Gastrocnemius medialis (tissue), 4 donors: ENCODE results near the gene COL25A1. TPM values are rescaled to one million over a fixed set of nuclear protein-coding genes. Genes with fewer than 3 reads are reported as not detected.

Experiments
- ATAC-seq, 2 donors: fragments of 150-250 bp; one replicate each; pipeline ENCODE4 v1.9.1; 2016
- DNase-seq, 2 donors: peaks; one replicate each; pipeline ENCODE4 v3.0.0-alpha.2; 2019
- H3K27ac ChIP-seq, 4 donors: fragments of 200-600 bp; sonication (generic); 1 replicate in 1 of 4; 2 replicates in 3 of 4; pipeline ENCODE4 v1.5.1; 2016 to 2018; ENCODE audit warnings: mild to moderate bottlenecking in 2 of 4, moderate library complexity in 1 of 4
- H3K27me3 ChIP-seq, 3 donors: fragments of 200-600 bp; sonication (generic) in 2 of 3; 1 replicate in 1 of 3; 2 replicates in 2 of 3; pipeline versions ENCODE4 v1.5.1 to v1.6.0; 2016 to 2019; ENCODE audit warnings: mild to moderate bottlenecking in 1 of 3, moderate library complexity in 1 of 3
- H3K36me3 ChIP-seq, 2 donors: fragments of 200-600 bp; sonication (generic) in 1 of 2; one replicate each; pipeline ENCODE4 v1.5.1; 2017 to 2018
- H3K4me1 ChIP-seq, 2 donors: fragments of 200-600 bp; sonication (generic) in 1 of 2; one replicate each; pipeline ENCODE4 v1.5.1; 2016 to 2017; ENCODE audit warnings: mild to moderate bottlenecking in 2 of 2
- H3K4me3 ChIP-seq, 4 donors: fragments of 200-600 bp; sonication (generic) in 3 of 4; 1 replicate in 1 of 4; 2 replicates in 3 of 4; pipeline ENCODE4 v1.5.1; 2016 to 2019; ENCODE audit warnings: mild to moderate bottlenecking in 2 of 4
- H3K9me3 ChIP-seq, 3 donors: fragments of 200-600 bp; sonication (generic) in 2 of 3; 1 replicate in 1 of 3; 2 replicates in 2 of 3; pipeline ENCODE4 v1.5.1; 2016 to 2019
- POLR2A ChIP-seq, 2 donors: fragments of 450-650 bp; IDR thresholded peaks; one replicate each; pipeline ENCODE4 v1.6.1; 2017; ENCODE audit warnings: antibody characterized with exemption in 2 of 2, mild to moderate bottlenecking in 2 of 2, moderate library complexity in 2 of 2
- in situ Hi-C, 4 donors: fragments of 200-750 bp; cut with MboI; loops; one replicate each; pipeline versions ENCODE4 v1.15.0 to v1.8.0; 2017; ENCODE audit warnings: low sequenced_read_pairs in 4 of 4
- intact Hi-C: fragments of 100-400 bp; cut with DNase I; formaldehyde crosslinking; loops from one replicate; pipeline ENCODE4 v1.15.1; 2023; ENCODE audit warnings: low total_unique reads
- total RNA-seq, 4 donors: library from RNA; depleted of rRNA; stranded (reverse); fragments of >200 nt; gene quantifications; one replicate each; pipeline versions ENCODE4 v1.1.0 to v1.2.3, GENCODE V29; 2016
- TF ChIP-seq, protein P1 (sequence below), 5 experiments: fragments of 450-650 bp in 3 of 5; fragments of 200-600 bp in 2 of 5; sonication (generic) in 2 of 5; IDR thresholded peaks in 4 of 5; conservative IDR thresholded peaks in 1 of 5; 1 replicate in 4 of 5; 2 replicates in 1 of 5; pipeline ENCODE4 v1.5.1; 2016 to 2019; ENCODE audit warnings: antibody characterized with exemption in 5 of 5, mild to moderate bottlenecking in 3 of 5, moderate library complexity in 3 of 5

Gene COL25A1
- total RNA-seq, 4 donors from 2014 or later: 0.27 to 2.0 (median 0.85) TPM; not detected in 1

DNA sequence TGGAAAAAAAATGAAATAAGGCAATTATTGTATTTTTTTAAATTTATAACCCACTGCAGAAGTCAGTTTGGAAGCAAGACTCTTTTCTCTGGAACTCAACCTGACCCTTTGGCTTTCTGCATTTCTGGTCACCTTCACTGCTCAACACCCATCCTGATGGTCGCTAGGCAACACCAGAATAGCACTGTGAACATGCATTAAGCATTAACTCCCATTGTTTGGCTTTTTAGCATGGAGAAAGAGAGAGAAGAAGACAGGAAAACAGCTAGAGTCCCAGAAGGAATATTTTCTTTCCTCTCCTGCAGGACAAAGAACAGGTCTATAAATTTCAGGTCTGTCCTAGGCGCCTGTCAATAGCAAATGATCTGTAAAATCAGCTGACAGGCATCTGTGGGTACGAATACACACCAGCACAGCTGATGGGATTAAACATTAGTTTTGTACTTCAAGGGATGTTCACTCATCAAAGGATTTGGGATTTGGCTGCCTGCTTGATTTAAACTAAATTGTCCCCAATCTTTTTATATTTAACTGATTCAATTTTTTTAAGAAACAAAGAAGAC is 402.4 kb downstream of the COL25A1 start:
- in situ Hi-C loops: no loop called here
- Histone ChIP-seq H3K36me3 (no peaks in the 10 kb centered on the region), H3K4me1 (no peaks in the 10 kb centered on the region), H3K9me3 (no peaks in the 10 kb centered on the region), H3K4me3 (no peak overlapping the region), H3K27ac (no peak overlapping the region), H3K27me3 (no peaks in the 10 kb centered on the region)
- ATAC-seq: no peak
- intact Hi-C loops: no loop called here
- DNase-seq: no peak
- TF ChIP-seq, protein P1, sequence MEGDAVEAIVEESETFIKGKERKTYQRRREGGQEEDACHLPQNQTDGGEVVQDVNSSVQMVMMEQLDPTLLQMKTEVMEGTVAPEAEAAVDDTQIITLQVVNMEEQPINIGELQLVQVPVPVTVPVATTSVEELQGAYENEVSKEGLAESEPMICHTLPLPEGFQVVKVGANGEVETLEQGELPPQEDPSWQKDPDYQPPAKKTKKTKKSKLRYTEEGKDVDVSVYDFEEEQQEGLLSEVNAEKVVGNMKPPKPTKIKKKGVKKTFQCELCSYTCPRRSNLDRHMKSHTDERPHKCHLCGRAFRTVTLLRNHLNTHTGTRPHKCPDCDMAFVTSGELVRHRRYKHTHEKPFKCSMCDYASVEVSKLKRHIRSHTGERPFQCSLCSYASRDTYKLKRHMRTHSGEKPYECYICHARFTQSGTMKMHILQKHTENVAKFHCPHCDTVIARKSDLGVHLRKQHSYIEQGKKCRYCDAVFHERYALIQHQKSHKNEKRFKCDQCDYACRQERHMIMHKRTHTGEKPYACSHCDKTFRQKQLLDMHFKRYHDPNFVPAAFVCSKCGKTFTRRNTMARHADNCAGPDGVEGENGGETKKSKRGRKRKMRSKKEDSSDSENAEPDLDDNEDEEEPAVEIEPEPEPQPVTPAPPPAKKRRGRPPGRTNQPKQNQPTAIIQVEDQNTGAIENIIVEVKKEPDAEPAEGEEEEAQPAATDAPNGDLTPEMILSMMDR (IDR thresholded peaks at IDR 0.05 in 4 of 5, conservative IDR thresholded peaks at IDR 0.05 in 1 of 5): no peak
- TF ChIP-seq POLR2A (IDR thresholded peaks at IDR 0.05): no peak

DNA sequence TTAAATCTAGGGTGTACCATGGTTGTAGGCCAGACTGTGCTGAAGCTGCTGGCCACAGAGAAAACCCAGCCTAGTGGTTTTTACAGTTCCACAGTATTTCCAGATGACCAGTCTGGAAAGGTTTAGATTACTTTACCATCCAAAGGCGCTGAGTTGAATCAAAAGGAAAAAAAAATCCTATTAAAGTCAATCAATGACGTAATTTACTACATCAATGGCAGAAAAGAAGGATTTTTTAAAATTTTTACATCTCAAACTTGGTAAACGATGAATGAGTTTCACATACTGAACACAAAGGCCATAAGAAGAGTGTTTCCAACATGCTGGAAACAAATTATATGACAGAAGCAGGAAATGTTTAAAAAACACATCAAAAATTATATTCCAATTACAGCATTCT is 409.0 kb downstream of the COL25A1 start:
- TF ChIP-seq POLR2A (IDR thresholded peaks at IDR 0.05): no peak
- TF ChIP-seq, protein P1 (IDR thresholded peaks at IDR 0.05 in 4 of 5, conservative IDR thresholded peaks at IDR 0.05 in 1 of 5): no peak
- Histone ChIP-seq H3K36me3 (no peaks in the 10 kb centered on the region), H3K27ac (no peak overlapping the region), H3K27me3 (no peaks in the 10 kb centered on the region), H3K9me3 (no peaks in the 10 kb centered on the region), H3K4me3 (no peak overlapping the region), H3K4me1 (no peaks in the 10 kb centered on the region)
- ATAC-seq: no peak
- no peak for DNase-seq
- in situ Hi-C loops (no loop called here), intact Hi-C loops (no loop called here)

DNA sequence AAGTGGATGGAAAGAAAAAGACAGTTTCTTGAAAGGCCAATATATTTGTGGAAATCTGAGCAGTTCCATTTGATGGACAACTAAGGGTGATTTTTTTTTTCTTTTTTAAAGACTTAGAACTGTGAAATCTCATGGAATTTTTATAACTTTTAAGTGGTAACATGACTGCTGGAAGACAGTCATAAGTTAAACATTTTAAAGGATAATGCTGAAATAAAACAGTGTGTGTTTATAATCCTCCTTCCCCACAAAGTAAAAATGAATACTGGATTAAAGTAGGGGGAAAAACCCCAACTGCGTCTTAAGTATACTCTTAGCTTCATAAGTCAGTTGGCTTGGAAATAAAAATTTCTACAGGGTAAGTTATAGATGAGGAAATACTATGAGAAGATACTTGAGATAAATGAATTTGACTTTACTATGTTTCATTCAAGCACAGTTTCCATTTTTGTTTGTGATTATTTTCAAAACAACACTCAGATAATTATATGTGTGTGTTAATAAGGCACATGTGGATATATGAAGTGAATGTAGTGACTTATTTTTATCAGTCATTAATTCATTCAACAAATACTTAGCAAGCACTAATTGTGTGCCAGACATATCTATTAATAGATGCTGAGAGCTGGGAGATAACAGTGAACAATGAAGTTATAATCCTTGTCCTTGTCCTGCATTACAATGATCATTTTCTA is 410.4 kb downstream of the COL25A1 start:
- H3K4me3 ChIP-seq: no peak overlapping the region
- H3K27ac ChIP-seq: no peak overlapping the region
- in situ Hi-C loops: no loop called here
- no peaks in the 10 kb centered on the region for H3K9me3 ChIP-seq
- H3K27me3 ChIP-seq: no peaks in the 10 kb centered on the region
- no peak for DNase-seq
- intact Hi-C loops: no loop called here
- H3K4me1 ChIP-seq: no peaks in the 10 kb centered on the region
- TF ChIP-seq POLR2A (IDR thresholded peaks at IDR 0.05): no peak
- TF ChIP-seq, protein P1 (IDR thresholded peaks at IDR 0.05 in 4 of 5, conservative IDR thresholded peaks at IDR 0.05 in 1 of 5): no peak
- no peaks in the 10 kb centered on the region for H3K36me3 ChIP-seq
- ATAC-seq: no peak

DNA sequence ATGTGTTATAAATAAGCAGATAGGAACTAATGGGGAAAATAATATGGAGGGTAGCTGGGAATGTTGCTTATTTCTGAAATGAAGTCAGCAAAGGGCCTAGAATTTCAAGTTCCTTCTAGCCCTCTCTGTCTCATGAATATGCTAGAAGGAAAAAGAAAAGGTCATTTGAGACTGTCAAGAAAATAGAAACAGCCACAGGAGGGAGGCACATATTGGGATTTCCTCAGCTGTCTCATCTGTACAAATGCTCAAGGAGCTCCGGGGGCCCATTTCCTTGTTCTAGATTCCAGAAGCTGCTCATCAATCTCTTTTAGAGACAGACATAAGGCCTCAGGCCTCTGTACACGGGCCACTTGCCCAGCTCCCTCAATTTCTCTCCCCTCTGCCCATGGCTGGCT is 412.0 kb downstream of the COL25A1 start:
- TF ChIP-seq, protein P1 (IDR thresholded peaks at IDR 0.05 in 4 of 5, conservative IDR thresholded peaks at IDR 0.05 in 1 of 5): no peak
- no peak for TF ChIP-seq POLR2A (IDR thresholded peaks at IDR 0.05)
- Histone ChIP-seq H3K9me3 (no peaks in the 10 kb centered on the region), H3K36me3 (no peaks in the 10 kb centered on the region), H3K27ac (no peak overlapping the region), H3K27me3 (no peaks in the 10 kb centered on the region), H3K4me3 (no peak overlapping the region), H3K4me1 (no peaks in the 10 kb centered on the region)
- in situ Hi-C loops: no loop called here
- intact Hi-C loops: no loop called here
- DNase-seq (no peak), ATAC-seq (no peak)
